Forelimb muscle (tissue), 1 donor: ENCODE data around the gene FGF7. TPM values are rescaled to one million over a fixed set of nuclear protein-coding genes. Genes with fewer than 3 reads are reported as not detected.
"Not testable (repeated sequence)": the region's sequence is repeated elsewhere in the genome, so short reads cannot be mapped to it uniquely, and the experiment has no call there.

ENCODE experiments used
- DNase-seq: peaks from one replicate; pipeline ENCODE4 v3.0.0-alpha.2; 2013; ENCODE audit warnings: low read depth
- polyA plus RNA-seq: library from polyadenylated mRNA; unstranded; fragments of 120-200 nt; gene quantifications from one replicate; pipeline ENCODE4 v1.2.1, GENCODE V29; 2013; ENCODE audit not compliant: insufficient read length

The FGF7 gene
- polyA plus RNA-seq, 1 donor: 13.4 TPM

GRCh38 chr15:49438962-49439631, 16.1 kb downstream of the FGF7 start:
- DNase-seq: no peak

- no peak for DNase-seq
Observed at GRCh38 chr15:49439678-49440395, 16.8 kb downstream of the FGF7 start.

- DNase-seq: no peak
Observed at GRCh38 chr15:49441356-49441755, 18.3 kb downstream of the FGF7 start.

- no peak for DNase-seq
Observed at GRCh38 chr15:49441816-49442215, 18.8 kb downstream of the FGF7 start.

- DNase-seq: no peak
Observed at GRCh38 chr15:49452595-49452994, 29.6 kb downstream of the FGF7 start.

GRCh38 chr15:49456166-49456565, 33.1 kb downstream of the FGF7 start:
- DNase-seq: no peak

- DNase-seq: no peak
Observed at GRCh38 chr15:49458145-49458544, 35.1 kb downstream of the FGF7 start.

GRCh38 chr15:49460411-49460941, 37.4 kb downstream of the FGF7 start:
- no peak for DNase-seq

GRCh38 chr15:49462232-49462844, 39.3 kb downstream of the FGF7 start:
- DNase-seq: no peak

GRCh38 chr15:49464522-49464921, 41.5 kb downstream of the FGF7 start:
- no peak for DNase-seq

- no peak for DNase-seq
Observed at GRCh38 chr15:49466119-49466518, 43.1 kb downstream of the FGF7 start.

GRCh38 chr15:49467746-49468480, 44.9 kb downstream of the FGF7 start:
- no peak for DNase-seq

GRCh38 chr15:49468481-49468839, 45.4 kb downstream of the FGF7 start:
- DNase-seq: no peak

- not testable (repeated sequence) for DNase-seq
Observed at GRCh38 chr15:49471248-49471647, 48.2 kb downstream of the FGF7 start.

- no peak for DNase-seq
Observed at GRCh38 chr15:49471733-49472132, 48.7 kb downstream of the FGF7 start.

- DNase-seq: no peak
Observed at GRCh38 chr15:49472338-49472737, 49.3 kb downstream of the FGF7 start.

GRCh38 chr15:49473031-49473430, 50.0 kb downstream of the FGF7 start:
- DNase-seq: no peak

- DNase-seq: not testable (repeated sequence)
Observed at GRCh38 chr15:49478021-49478420, 55.0 kb downstream of the FGF7 start.

- not testable (repeated sequence) for DNase-seq
Observed at GRCh38 chr15:49478982-49479381, 55.9 kb downstream of the FGF7 start.

- DNase-seq: peak; percentile 57
Observed at GRCh38 chr15:49485401-49485800, 62.4 kb downstream of the FGF7 start.

GRCh38 chr15:49490966-49491365, 67.9 kb downstream of the FGF7 start:
- no peak for DNase-seq

- no peak for DNase-seq
Observed at GRCh38 chr15:49492151-49492550, 69.1 kb downstream of the FGF7 start.
